Astrocyte (in vitro differentiated cells and primary cell): Measurements from ENCODE around the gene PITX2. TPM values are rescaled to one million over a fixed set of nuclear protein-coding genes. Genes with fewer than 3 reads are reported as not detected.

ENCODE experiments used
- DNase-seq: peaks from one replicate; pipeline ENCODE4 v3.0.0-alpha.2; 2010; ENCODE audit warnings: low read depth
- FAIRE-seq: peaks from 2 replicates; lab custom pipeline; 2011; peaks lifted over from hg19 to GRCh38; lab: Jason Lieb, UNC
- H2AFZ ChIP-seq: 2 replicates; pipeline ENCODE4 v1.6.0; 2012; ENCODE audit warnings: low read depth, low read length, inconsistent platforms
- H3K27ac ChIP-seq: 2 replicates; pipeline ENCODE4 v1.5.1; 2011; ENCODE audit warnings: low read depth, low read length, inconsistent platforms
- H3K27me3 ChIP-seq: 2 replicates; pipeline ENCODE4 v1.6.0; 2011; ENCODE audit warnings: low read length, inconsistent platforms; ENCODE audit not compliant: insufficient read depth
- H3K36me3 ChIP-seq: 2 replicates; pipeline ENCODE4 v1.5.1; 2011; ENCODE audit warnings: low read length, inconsistent platforms; ENCODE audit not compliant: insufficient read depth
- H3K4me1 ChIP-seq: 2 replicates; pipeline ENCODE4 v1.5.1; 2011; ENCODE audit warnings: low read length, inconsistent platforms; ENCODE audit not compliant: insufficient read depth
- H3K4me2 ChIP-seq: 2 replicates; pipeline ENCODE4 v1.6.0; 2012; ENCODE audit warnings: low read length, inconsistent platforms
- H3K4me3 ChIP-seq: 2 replicates; pipeline ENCODE4 v1.5.1; 2011; ENCODE audit warnings: low read depth, mild to moderate bottlenecking, low read length, inconsistent platforms; ENCODE audit not compliant: insufficient read depth
- H3K79me2 ChIP-seq: 2 replicates; pipeline ENCODE4 v1.6.0; 2012; ENCODE audit warnings: mild to moderate bottlenecking, low read length, inconsistent platforms; ENCODE audit not compliant: insufficient read depth
- H3K9ac ChIP-seq: 2 replicates; pipeline ENCODE4 v1.6.0; 2012; ENCODE audit warnings: mild to moderate bottlenecking, low read length, inconsistent platforms
- H3K9me3 ChIP-seq: 2 replicates; pipeline ENCODE4 v1.5.1; 2012; ENCODE audit warnings: low read depth, mild to moderate bottlenecking, low read length, inconsistent platforms; ENCODE audit not compliant: insufficient read depth
- H4K20me1 ChIP-seq: 2 replicates; pipeline ENCODE4 v1.6.0; 2012; ENCODE audit warnings: low read length, inconsistent platforms; ENCODE audit not compliant: insufficient read depth
- H3K27ac Mint-ChIP-seq: one replicate; pipeline ENCODE4 v1.8.0; 2021; ENCODE audit warnings: mild to moderate bottlenecking, mixed read lengths; ENCODE audit not compliant: unreplicated experiment
- H3K27me3 Mint-ChIP-seq: one replicate; pipeline ENCODE4 v1.8.0; 2021; ENCODE audit warnings: low read depth, mixed read lengths; ENCODE audit not compliant: unreplicated experiment
- H3K36me3 Mint-ChIP-seq: one replicate; pipeline ENCODE4 v1.8.0; 2021; ENCODE audit warnings: low read depth, mixed read lengths; ENCODE audit not compliant: unreplicated experiment
- H3K4me1 Mint-ChIP-seq: one replicate; pipeline ENCODE4 v1.8.0; 2021; ENCODE audit warnings: low read depth, mixed read lengths; ENCODE audit not compliant: unreplicated experiment
- H3K4me3 Mint-ChIP-seq: one replicate; pipeline ENCODE4 v1.8.0; 2021; ENCODE audit warnings: mild to moderate bottlenecking, moderate library complexity, mixed read lengths; ENCODE audit not compliant: unreplicated experiment
- H3K9me3 Mint-ChIP-seq: one replicate; pipeline ENCODE4 v1.8.0; 2021; ENCODE audit warnings: mild to moderate bottlenecking, mixed read lengths; ENCODE audit not compliant: unreplicated experiment
- EZH2 ChIP-seq: IDR thresholded peaks from 2 replicates; pipeline ENCODE4 v1.6.1; 2012; ENCODE audit warnings: mild to moderate bottlenecking, low read length, inconsistent platforms; ENCODE audit not compliant: insufficient read depth
- total RNA-seq: library from RNA; stranded (reverse); gene quantifications from 2 replicates; pipeline ENCODE4 v1.2.1, GENCODE V29; 2021
- TF ChIP-seq, protein P1 (sequence below): IDR thresholded peaks from 2 replicates; pipeline ENCODE4 v1.5.1; 2011; ENCODE audit warnings: low read depth, mild to moderate bottlenecking, inconsistent platforms, low read length, moderate library complexity; ENCODE audit not compliant: insufficient read depth

PITX2 gene
- total RNA-seq, 1 donor from 2014 or later, result 3.8 TPM

DNA sequence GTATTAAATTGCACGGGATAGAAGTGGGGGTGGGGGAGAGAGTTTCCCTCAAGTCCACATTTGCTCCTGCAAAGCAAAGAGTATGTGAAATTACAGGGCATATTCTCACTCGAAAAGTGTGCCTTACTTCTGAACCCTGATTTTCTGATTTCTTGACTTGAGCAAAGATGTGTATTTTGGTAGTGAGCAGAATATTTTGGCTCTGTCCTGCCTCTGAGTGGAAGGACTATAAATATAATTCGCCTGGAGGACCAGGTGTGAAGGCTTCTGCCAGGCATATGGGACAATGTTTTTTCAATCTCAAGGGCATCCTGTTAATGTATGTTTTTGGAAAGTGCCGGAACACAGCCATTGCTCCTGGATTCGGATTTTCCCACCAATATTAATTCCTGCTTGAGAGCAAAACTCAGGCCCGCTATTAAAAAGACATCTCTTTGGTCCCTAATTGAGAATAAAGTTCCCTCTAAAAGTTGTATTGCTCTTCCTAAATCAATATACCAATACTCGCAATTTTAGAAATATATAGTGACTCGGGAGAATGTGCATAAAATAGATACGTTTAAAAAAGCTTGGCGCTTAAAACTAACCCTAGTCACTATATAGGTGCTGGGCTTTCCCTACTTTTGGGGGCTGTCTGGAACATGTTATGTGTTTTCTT is 15.3 kb upstream of the PITX2 start:
- H3K36me3 ChIP-seq, result no peaks in the 10 kb centered on the region
- peaks cover 4% of the 10 kb centered on the region for H4K20me1 ChIP-seq
- H3K27ac ChIP-seq, result no peak overlapping the region
- H3K4me3 Mint-ChIP-seq, result peak overlapping the region; percentile 86
- H3K9me3 Mint-ChIP-seq, result peaks cover 18% of the 10 kb centered on the region
- no peak overlapping the region for H2AFZ ChIP-seq
- DNase-seq, result no peak
- H3K27me3 ChIP-seq, result peaks cover 98% of the 10 kb centered on the region
- H3K36me3 Mint-ChIP-seq, result peaks cover 5% of the 10 kb centered on the region
- no peaks in the 10 kb centered on the region for H3K79me2 ChIP-seq
- H3K4me1 Mint-ChIP-seq, result peaks cover 5% of the 10 kb centered on the region
- H3K27me3 Mint-ChIP-seq, result peaks cover 82% of the 10 kb centered on the region
- TF ChIP-seq, protein P1, sequence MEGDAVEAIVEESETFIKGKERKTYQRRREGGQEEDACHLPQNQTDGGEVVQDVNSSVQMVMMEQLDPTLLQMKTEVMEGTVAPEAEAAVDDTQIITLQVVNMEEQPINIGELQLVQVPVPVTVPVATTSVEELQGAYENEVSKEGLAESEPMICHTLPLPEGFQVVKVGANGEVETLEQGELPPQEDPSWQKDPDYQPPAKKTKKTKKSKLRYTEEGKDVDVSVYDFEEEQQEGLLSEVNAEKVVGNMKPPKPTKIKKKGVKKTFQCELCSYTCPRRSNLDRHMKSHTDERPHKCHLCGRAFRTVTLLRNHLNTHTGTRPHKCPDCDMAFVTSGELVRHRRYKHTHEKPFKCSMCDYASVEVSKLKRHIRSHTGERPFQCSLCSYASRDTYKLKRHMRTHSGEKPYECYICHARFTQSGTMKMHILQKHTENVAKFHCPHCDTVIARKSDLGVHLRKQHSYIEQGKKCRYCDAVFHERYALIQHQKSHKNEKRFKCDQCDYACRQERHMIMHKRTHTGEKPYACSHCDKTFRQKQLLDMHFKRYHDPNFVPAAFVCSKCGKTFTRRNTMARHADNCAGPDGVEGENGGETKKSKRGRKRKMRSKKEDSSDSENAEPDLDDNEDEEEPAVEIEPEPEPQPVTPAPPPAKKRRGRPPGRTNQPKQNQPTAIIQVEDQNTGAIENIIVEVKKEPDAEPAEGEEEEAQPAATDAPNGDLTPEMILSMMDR, result no peak
- no peak for TF ChIP-seq EZH2
- H3K4me3 ChIP-seq, result no peak overlapping the region
- no peak overlapping the region for H3K4me2 ChIP-seq
- H3K9ac ChIP-seq, result no peak overlapping the region
- H3K4me1 ChIP-seq, result peaks cover 9% of the 10 kb centered on the region
- H3K9me3 ChIP-seq, result peaks cover 3% of the 10 kb centered on the region
- peak; percentile 43 for FAIRE-seq
- no peak overlapping the region for H3K27ac Mint-ChIP-seq

DNA sequence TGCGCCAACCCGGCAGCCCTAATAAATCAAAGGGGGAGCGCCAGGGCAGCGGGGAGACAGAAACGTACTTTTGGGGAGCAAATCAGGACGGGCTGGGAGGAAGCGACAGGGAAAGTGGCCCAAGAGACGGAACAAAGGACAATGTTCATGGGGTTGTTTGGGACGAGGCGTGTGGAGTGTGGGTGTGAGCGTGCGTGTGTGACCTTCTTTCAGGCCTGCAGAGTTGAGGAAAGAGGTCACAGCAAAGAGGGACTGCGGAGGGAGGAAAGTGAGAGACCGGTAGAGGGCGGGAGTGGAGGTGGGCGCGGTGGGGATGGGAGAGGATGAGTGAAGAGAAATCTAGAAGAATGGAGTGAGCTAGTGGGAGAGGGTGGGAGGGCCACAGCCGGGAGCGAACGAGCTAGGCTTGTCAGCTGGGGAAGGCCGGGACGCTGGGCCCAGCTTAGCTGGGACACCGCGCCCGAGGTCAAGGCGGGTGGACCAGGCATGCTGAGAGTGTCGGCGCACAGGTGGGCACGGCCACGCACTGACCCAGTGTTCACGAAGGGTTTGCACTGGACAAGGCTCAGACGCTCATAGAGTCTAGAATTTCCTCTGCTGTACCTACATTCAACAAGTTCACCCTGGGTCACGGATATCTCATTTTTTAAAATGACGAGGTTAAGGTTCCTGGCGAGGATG is 14.7 kb upstream of the PITX2 start:
- H3K4me3 Mint-ChIP-seq, result peak overlapping the region; percentile 86

More for the DNA sequence above, 14.7 kb upstream of the PITX2 start:
- Mint-ChIP-seq H3K36me3 (peaks cover 7% of the 10 kb centered on the region), H3K27me3 (peaks cover 85% of the 10 kb centered on the region), H3K9me3 (peaks cover 19% of the 10 kb centered on the region), H3K27ac (peak overlapping the region; percentile 91), H3K4me1 (peaks cover 5% of the 10 kb centered on the region)
- Histone ChIP-seq H3K4me1 (peaks cover 9% of the 10 kb centered on the region), H3K9ac (no peak overlapping the region), H3K27ac (no peak overlapping the region), H3K4me3 (peak overlapping the region; percentile 40), H3K36me3 (no peaks in the 10 kb centered on the region), H4K20me1 (peaks cover 4% of the 10 kb centered on the region), H3K9me3 (peaks cover 3% of the 10 kb centered on the region), H3K79me2 (no peaks in the 10 kb centered on the region), H2AFZ (peak overlapping the region; percentile 70), H3K4me2 (peak overlapping the region; percentile 86), H3K27me3 (peaks cover 98% of the 10 kb centered on the region)
- TF ChIP-seq, protein P1, result no peak
- TF ChIP-seq EZH2, result peak; percentile 89
- no peak for DNase-seq
- no peak for FAIRE-seq
